PFSK-1 (cell line): ENCODE data around the gene MUC12.

ENCODE experiments used
- POLR2AphosphoS5 ChIP-seq: IDR thresholded peaks from 2 replicates; pipeline ENCODE4 v1.6.1; 2012; ENCODE audit warnings: low read depth, mild to moderate bottlenecking, control low read depth, low read length, moderate library complexity
- TAF1 ChIP-seq: IDR thresholded peaks from 2 replicates; pipeline ENCODE4 v1.6.1; 2012; ENCODE audit warnings: low read length, control low read depth, borderline replicate concordance; ENCODE audit not compliant: insufficient read depth
- TF ChIP-seq, protein P1 (sequence below), 2 experiments: IDR thresholded peaks; 2 replicates each; pipeline versions ENCODE4 v1.6.1 to v1.8.0; 2011 to 2012; ENCODE audit warnings: low read depth in 2 of 2, low read length in 2 of 2, control low read depth in 1 of 2, inconsistent platforms in 1 of 2, mild to moderate bottlenecking in 1 of 2, moderate library complexity in 1 of 2; ENCODE audit not compliant: insufficient read depth in 1 of 2

DNA sequence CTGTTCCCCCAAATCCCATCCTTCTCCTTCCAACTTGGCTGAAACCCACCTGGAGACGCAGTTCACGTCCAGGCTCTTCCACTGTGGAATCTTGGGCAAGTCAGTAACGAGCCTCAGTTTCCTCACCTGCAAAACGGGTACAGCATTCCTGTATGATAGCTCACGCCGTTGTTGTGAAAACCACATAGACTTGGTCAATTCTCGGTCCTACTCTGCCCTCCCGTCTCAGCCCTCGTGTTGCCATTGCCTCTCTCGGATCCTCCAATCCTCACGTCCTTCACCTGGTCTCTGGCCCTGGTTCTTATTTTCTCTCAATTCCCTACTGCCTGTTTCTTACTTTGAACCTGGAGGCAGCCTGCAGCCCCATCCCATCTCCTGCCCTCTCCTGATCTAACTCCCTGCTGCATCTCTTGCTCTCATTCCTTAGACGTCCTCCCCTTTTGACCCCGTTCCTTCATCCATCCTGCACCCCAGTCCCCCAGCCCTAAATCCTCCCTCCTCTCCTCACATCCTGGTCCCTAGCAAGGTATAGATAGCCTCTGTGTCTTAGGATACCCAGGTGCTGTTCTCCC, 2.0 kb upstream of the MUC12 start:
- TF ChIP-seq, protein P1, sequence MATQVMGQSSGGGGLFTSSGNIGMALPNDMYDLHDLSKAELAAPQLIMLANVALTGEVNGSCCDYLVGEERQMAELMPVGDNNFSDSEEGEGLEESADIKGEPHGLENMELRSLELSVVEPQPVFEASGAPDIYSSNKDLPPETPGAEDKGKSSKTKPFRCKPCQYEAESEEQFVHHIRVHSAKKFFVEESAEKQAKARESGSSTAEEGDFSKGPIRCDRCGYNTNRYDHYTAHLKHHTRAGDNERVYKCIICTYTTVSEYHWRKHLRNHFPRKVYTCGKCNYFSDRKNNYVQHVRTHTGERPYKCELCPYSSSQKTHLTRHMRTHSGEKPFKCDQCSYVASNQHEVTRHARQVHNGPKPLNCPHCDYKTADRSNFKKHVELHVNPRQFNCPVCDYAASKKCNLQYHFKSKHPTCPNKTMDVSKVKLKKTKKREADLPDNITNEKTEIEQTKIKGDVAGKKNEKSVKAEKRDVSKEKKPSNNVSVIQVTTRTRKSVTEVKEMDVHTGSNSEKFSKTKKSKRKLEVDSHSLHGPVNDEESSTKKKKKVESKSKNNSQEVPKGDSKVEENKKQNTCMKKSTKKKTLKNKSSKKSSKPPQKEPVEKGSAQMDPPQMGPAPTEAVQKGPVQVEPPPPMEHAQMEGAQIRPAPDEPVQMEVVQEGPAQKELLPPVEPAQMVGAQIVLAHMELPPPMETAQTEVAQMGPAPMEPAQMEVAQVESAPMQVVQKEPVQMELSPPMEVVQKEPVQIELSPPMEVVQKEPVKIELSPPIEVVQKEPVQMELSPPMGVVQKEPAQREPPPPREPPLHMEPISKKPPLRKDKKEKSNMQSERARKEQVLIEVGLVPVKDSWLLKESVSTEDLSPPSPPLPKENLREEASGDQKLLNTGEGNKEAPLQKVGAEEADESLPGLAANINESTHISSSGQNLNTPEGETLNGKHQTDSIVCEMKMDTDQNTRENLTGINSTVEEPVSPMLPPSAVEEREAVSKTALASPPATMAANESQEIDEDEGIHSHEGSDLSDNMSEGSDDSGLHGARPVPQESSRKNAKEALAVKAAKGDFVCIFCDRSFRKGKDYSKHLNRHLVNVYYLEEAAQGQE (IDR thresholded peaks at IDR 0.05; ENCODE audit: insufficient read depth in 1 of 2, low read depth in 2 of 2, low read length in 2 of 2), result no peak
- TF ChIP-seq TAF1, result no peak
- no peak for TF ChIP-seq POLR2AphosphoS5
